Measurements from ENCODE around the gene TRMT11. TPM values are rescaled to one million over a fixed set of nuclear protein-coding genes. Genes with fewer than 3 reads are reported as not detected.

The TRMT11 gene
- polyA plus RNA-seq, 3 donors: 2.1 to 3.3 (median 2.1) TPM

- Histone ChIP-seq H3K36me3 (replicated peaks in 1 of 2; ENCODE audit: control insufficient read depth in 1 of 2, insufficient read depth in 2 of 2, low read length in 2 of 2) (no peaks in the 10 kb centered on the region), H3K4me2 (replicated peaks; ENCODE audit: extremely low read depth, low read length, poor library complexity, severe bottlenecking) (no peak overlapping the region), H3K79me2 (ENCODE audit: insufficient read depth, low read length) (no peaks in the 10 kb centered on the region), H3K27me3 (ENCODE audit: control insufficient read depth in 2 of 2, insufficient read depth in 2 of 2, low read length in 2 of 2) (no peaks in the 10 kb centered on the region), H3K27ac (ENCODE audit: low read depth in 1 of 2, low read length in 2 of 2) (no peak overlapping the region), H3K4me1 (ENCODE audit: control insufficient read depth in 1 of 2, insufficient read depth in 2 of 2, low read length in 2 of 2) (no peaks in the 10 kb centered on the region), H3K9me3 (replicated peaks in 1 of 2; ENCODE audit: control insufficient read depth in 1 of 2, insufficient read depth in 1 of 2, low read length in 2 of 2) (no peaks in the 10 kb centered on the region), H4K20me1 (ENCODE audit: insufficient read depth, low read length) (no peaks in the 10 kb centered on the region), H3K9ac (ENCODE audit: insufficient read depth, low read length, poor library complexity, severe bottlenecking) (no peak overlapping the region), H3K4me3 (replicated peaks in 1 of 3; ENCODE audit: low read depth in 2 of 3, low read length in 3 of 3) (no peak overlapping the region), H2AFZ (ENCODE audit: insufficient read depth, low read depth, low read length, poor library complexity, severe bottlenecking) (no peak overlapping the region)
- intact Hi-C loops (cut with micrococcal nuclease): no loop called here
- H3K4me1 Mint-ChIP-seq: peaks cover 5% of the 10 kb centered on the region
- no peaks in the 10 kb centered on the region for H3K27me3 Mint-ChIP-seq (ENCODE audit: low read depth in 3 of 3)
- WGBS (ENCODE audit: insufficient coverage): 100% methylated on average over 1 of the region's 3 CpGs
- TF ChIP-seq, protein P1, sequence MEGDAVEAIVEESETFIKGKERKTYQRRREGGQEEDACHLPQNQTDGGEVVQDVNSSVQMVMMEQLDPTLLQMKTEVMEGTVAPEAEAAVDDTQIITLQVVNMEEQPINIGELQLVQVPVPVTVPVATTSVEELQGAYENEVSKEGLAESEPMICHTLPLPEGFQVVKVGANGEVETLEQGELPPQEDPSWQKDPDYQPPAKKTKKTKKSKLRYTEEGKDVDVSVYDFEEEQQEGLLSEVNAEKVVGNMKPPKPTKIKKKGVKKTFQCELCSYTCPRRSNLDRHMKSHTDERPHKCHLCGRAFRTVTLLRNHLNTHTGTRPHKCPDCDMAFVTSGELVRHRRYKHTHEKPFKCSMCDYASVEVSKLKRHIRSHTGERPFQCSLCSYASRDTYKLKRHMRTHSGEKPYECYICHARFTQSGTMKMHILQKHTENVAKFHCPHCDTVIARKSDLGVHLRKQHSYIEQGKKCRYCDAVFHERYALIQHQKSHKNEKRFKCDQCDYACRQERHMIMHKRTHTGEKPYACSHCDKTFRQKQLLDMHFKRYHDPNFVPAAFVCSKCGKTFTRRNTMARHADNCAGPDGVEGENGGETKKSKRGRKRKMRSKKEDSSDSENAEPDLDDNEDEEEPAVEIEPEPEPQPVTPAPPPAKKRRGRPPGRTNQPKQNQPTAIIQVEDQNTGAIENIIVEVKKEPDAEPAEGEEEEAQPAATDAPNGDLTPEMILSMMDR (IDR thresholded peaks at IDR 0.05): no peak
- H3K27ac Mint-ChIP-seq: no peak overlapping the region
- no peak for DNase-seq
- H3K9me3 Mint-ChIP-seq: peaks cover 0 to 2% (median 0%) of the 10 kb centered on the region in 7 donors
- no peak overlapping the region for H3K4me3 Mint-ChIP-seq
- H3K36me3 Mint-ChIP-seq: no peaks in the 10 kb centered on the region
Observed at GRCh38 chr6:126086560-126086959, 100.2 kb downstream of the TRMT11 start.

Small RNA genes lying within 50 kb of the gene (small RNA-seq; reads per million reads assigned to genes)
- not detected for gene RNA5SP216 (ENCODE audit: insufficient read length, low read depth)

Other genes starting within 250 kb of the TRMT11 start
- not detected for gene HEY2, start 236.9 kb upstream of the TRMT11 start, polyA plus RNA-seq
- gene NCOA7, start 195.6 kb upstream of the TRMT11 start, polyA plus RNA-seq: 10 to 100 TPM in 2 of 3 donors, 1 to 10 TPM in 1; 8.3 to 21.9 (median 11.2) TPM
- gene HINT3, start 29.8 kb upstream of the TRMT11 start, polyA plus RNA-seq: 10 to 100 TPM in 2 of 3 donors, 1 to 10 TPM in 1; 5.3 to 18.0 (median 12.3) TPM